ENCODE results near the gene P2RY12.

The P2RY12 gene

DNA sequence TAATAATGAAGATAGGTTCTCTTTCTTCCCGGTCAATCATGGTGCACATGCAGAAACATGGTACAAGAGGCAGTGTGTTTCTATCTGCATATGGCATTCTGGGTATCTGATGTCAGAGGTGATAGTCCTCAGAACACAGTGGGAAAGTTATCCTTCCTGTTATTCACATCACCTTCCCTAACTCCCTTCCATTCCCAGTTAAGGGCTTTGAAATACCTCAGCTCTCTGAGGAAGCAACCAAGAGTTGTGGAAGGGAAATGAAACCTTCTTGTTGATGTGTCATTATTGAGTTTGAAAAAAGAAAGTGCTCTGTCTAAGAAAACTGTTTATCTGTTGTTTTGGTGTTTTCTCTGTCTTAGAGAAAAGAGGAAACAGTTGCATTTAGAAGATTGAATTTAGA is 33.3 kb downstream of the P2RY12 start:
- no peaks in the 10 kb centered on the region for H3K9me2 ChIP-seq (replicated peaks; ENCODE audit: control insufficient read depth, low read length)
- no peak overlapping the region for H3K27ac ChIP-seq (ENCODE audit: low read depth, low read length)
- no peaks in the 10 kb centered on the region for H3K36me3 ChIP-seq (ENCODE audit: control insufficient read depth, low read length)
- H3K27me3 ChIP-seq (ENCODE audit: control insufficient read depth, low read length), result no peaks in the 10 kb centered on the region
- no peaks in the 10 kb centered on the region for H4K20me1 ChIP-seq (ENCODE audit: control insufficient read depth, insufficient read depth, low read depth, low read length)
- TF ChIP-seq EZH2phosphoT487 (IDR thresholded peaks at IDR 0.05; ENCODE audit: borderline replicate concordance, low read length), result no peak
- no peak for TF ChIP-seq CTCF (IDR thresholded peaks at IDR 0.05; ENCODE audit: low read depth, low read length, poor library complexity, severe bottlenecking)
- peak overlapping the region; percentile 16; the same call in 1 of the 2 replicates for H3K4me2 ChIP-seq (ENCODE audit: low read length)
- no peaks in the 10 kb centered on the region for H3F3A ChIP-seq (ENCODE audit: control insufficient read depth, insufficient read depth)
- peaks cover 21% of the 10 kb centered on the region for H3K4me1 ChIP-seq (ENCODE audit: control insufficient read depth, low read length)
- H3K79me2 ChIP-seq (ENCODE audit: control insufficient read depth, low read length), result no peaks in the 10 kb centered on the region
- H3K4me3 ChIP-seq (ENCODE audit: low read length), result no peak overlapping the region
- no peaks in the 10 kb centered on the region for H3K9me3 ChIP-seq (ENCODE audit: control insufficient read depth, insufficient read depth, low read length)

DNA sequence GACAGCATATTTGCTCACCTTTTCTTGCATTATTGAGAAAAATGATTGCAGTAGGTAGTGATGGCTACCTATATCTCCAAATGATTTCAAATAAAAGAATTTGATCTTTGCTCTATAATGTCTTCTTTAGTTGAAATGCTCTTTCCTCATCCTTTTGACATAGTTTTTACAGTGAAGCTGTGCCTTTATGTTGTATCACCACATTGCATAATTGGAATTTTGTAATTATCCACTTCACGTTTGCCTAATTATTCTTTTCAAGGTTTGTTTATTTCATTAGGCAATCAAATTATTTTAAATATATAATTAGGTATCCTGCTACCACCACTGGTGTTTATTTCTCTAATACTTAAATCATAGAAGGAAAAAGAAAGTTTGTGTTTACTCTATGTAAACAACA is 33.9 kb downstream of the P2RY12 start:
- no peak overlapping the region for H3K4me3 ChIP-seq (ENCODE audit: low read length)
- no peaks in the 10 kb centered on the region for H3K79me2 ChIP-seq (ENCODE audit: control insufficient read depth, low read length)
- no peaks in the 10 kb centered on the region for H3F3A ChIP-seq (ENCODE audit: control insufficient read depth, insufficient read depth)
- no peaks in the 10 kb centered on the region for H3K36me3 ChIP-seq (ENCODE audit: control insufficient read depth, low read length)
- no peaks in the 10 kb centered on the region for H3K27me3 ChIP-seq (ENCODE audit: control insufficient read depth, low read length)
- no peak overlapping the region for H3K4me2 ChIP-seq (ENCODE audit: low read length)
- H3K9me2 ChIP-seq (replicated peaks; ENCODE audit: control insufficient read depth, low read length), result no peaks in the 10 kb centered on the region
- H3K4me1 ChIP-seq (ENCODE audit: control insufficient read depth, low read length), result peaks cover 21% of the 10 kb centered on the region
- H3K27ac ChIP-seq (ENCODE audit: low read depth, low read length), result no peak overlapping the region
- H3K9me3 ChIP-seq (ENCODE audit: control insufficient read depth, insufficient read depth, low read length), result no peaks in the 10 kb centered on the region
- TF ChIP-seq CTCF (IDR thresholded peaks at IDR 0.05; ENCODE audit: low read depth, low read length, poor library complexity, severe bottlenecking) (no peak), EZH2phosphoT487 (IDR thresholded peaks at IDR 0.05; ENCODE audit: borderline replicate concordance, low read length) (no peak)
- no peaks in the 10 kb centered on the region for H4K20me1 ChIP-seq (ENCODE audit: control insufficient read depth, insufficient read depth, low read depth, low read length)

GRCh38 chr3:151347432-151347831 is 37.1 kb downstream of the P2RY12 start:
- no peaks in the 10 kb centered on the region for H3K79me2 ChIP-seq (ENCODE audit: control insufficient read depth, low read length)
- H3F3A ChIP-seq (ENCODE audit: control insufficient read depth, insufficient read depth), result no peaks in the 10 kb centered on the region
- H3K27ac ChIP-seq (ENCODE audit: low read depth, low read length), result no peak overlapping the region
- TF ChIP-seq EZH2phosphoT487 (IDR thresholded peaks at IDR 0.05; ENCODE audit: borderline replicate concordance, low read length), result no peak
- no peak for TF ChIP-seq CTCF (IDR thresholded peaks at IDR 0.05; ENCODE audit: low read depth, low read length, poor library complexity, severe bottlenecking)
- no peaks in the 10 kb centered on the region for H4K20me1 ChIP-seq (ENCODE audit: control insufficient read depth, insufficient read depth, low read depth, low read length)
- H3K4me3 ChIP-seq (ENCODE audit: low read length), result no peak overlapping the region
- no peaks in the 10 kb centered on the region for H3K9me3 ChIP-seq (ENCODE audit: control insufficient read depth, insufficient read depth, low read length)
- no peaks in the 10 kb centered on the region for H3K36me3 ChIP-seq (ENCODE audit: control insufficient read depth, low read length)
- no peaks in the 10 kb centered on the region for H3K9me2 ChIP-seq (replicated peaks; ENCODE audit: control insufficient read depth, low read length)
- peaks cover 15% of the 10 kb centered on the region for H3K4me1 ChIP-seq (ENCODE audit: control insufficient read depth, low read length)
- no peaks in the 10 kb centered on the region for H3K27me3 ChIP-seq (ENCODE audit: control insufficient read depth, low read length)
- no peak overlapping the region for H3K4me2 ChIP-seq (ENCODE audit: low read length)

GRCh38 chr3:151346292-151346691 is 38.3 kb downstream of the P2RY12 start:
- TF ChIP-seq EZH2phosphoT487 (IDR thresholded peaks at IDR 0.05; ENCODE audit: borderline replicate concordance, low read length), result no peak
- TF ChIP-seq CTCF (IDR thresholded peaks at IDR 0.05; ENCODE audit: low read depth, low read length, poor library complexity, severe bottlenecking), result no peak
- H3K4me2 ChIP-seq (ENCODE audit: low read length), result no peak overlapping the region

More at GRCh38 chr3:151346292-151346691, 38.3 kb downstream of the P2RY12 start:
- Histone ChIP-seq H3K4me1 (ENCODE audit: control insufficient read depth, low read length) (peaks cover 4% of the 10 kb centered on the region), H3K9me2 (replicated peaks; ENCODE audit: control insufficient read depth, low read length) (no peaks in the 10 kb centered on the region), H3K9me3 (ENCODE audit: control insufficient read depth, insufficient read depth, low read length) (no peaks in the 10 kb centered on the region), H3K4me3 (ENCODE audit: low read length) (no peak overlapping the region), H4K20me1 (ENCODE audit: control insufficient read depth, insufficient read depth, low read depth, low read length) (no peaks in the 10 kb centered on the region), H3K36me3 (ENCODE audit: control insufficient read depth, low read length) (no peaks in the 10 kb centered on the region), H3K27ac (ENCODE audit: low read depth, low read length) (no peak overlapping the region), H3F3A (ENCODE audit: control insufficient read depth, insufficient read depth) (no peaks in the 10 kb centered on the region), H3K27me3 (ENCODE audit: control insufficient read depth, low read length) (no peaks in the 10 kb centered on the region), H3K79me2 (ENCODE audit: control insufficient read depth, low read length) (no peaks in the 10 kb centered on the region)

Measured in DOHH2 (cell line).